MM.1S (cell line): ENCODE data around the gene ATAD1.
"Not testable (repeated sequence)": the region's sequence is repeated elsewhere in the genome, so short reads cannot be mapped to it uniquely, and the experiment has no call there.

Experiments
- DNase-seq: peaks from one replicate; pipeline ENCODE4 v3.0.0-alpha.2; 2015
- H2AFZ ChIP-seq: fragments of 300-600 bp; sonication (generic); 2 replicates; pipeline ENCODE4 v1.6.0; 2016; ENCODE audit warnings: antibody characterized with exemption, low read length
- H3F3A ChIP-seq: fragments of 300-600 bp; sonication (generic); 2 replicates; pipeline ENCODE4 v1.6.1; 2016; ENCODE audit warnings: mild to moderate bottlenecking, antibody characterized with exemption, low read length, moderate library complexity, mixed read lengths; ENCODE audit not compliant: insufficient read depth
- H3K27ac ChIP-seq: fragments of 300-600 bp; sonication (generic); 2 replicates; pipeline ENCODE4 v1.5.1; 2016; ENCODE audit warnings: mild to moderate bottlenecking, low read length
- H3K27me3 ChIP-seq: fragments of 300-600 bp; sonication (generic); replicated peaks from 2 replicates; pipeline ENCODE4 v1.6.0; 2016; ENCODE audit warnings: low read length; ENCODE audit not compliant: insufficient read depth
- H3K36me3 ChIP-seq: fragments of 300-600 bp; sonication (generic); replicated peaks from 2 replicates; pipeline ENCODE4 v1.6.1; 2016; ENCODE audit warnings: mild to moderate bottlenecking, low read length, mixed read lengths; ENCODE audit not compliant: insufficient read depth
- H3K4me1 ChIP-seq: fragments of 300-600 bp; sonication (generic); 2 replicates; pipeline ENCODE4 v1.6.1; 2016; ENCODE audit warnings: low read length, mixed read lengths
- H3K4me2 ChIP-seq: fragments of 300-600 bp; sonication (generic); 2 replicates; pipeline ENCODE4 v1.6.0; 2016; ENCODE audit warnings: low read depth, low read length
- H3K4me3 ChIP-seq: fragments of 300-600 bp; sonication (generic); 2 replicates; pipeline ENCODE4 v1.5.1; 2016; ENCODE audit warnings: low read length, mixed read lengths
- H3K79me2 ChIP-seq: fragments of 300-600 bp; sonication (generic); 2 replicates; pipeline ENCODE4 v1.6.1; 2016; ENCODE audit warnings: mixed run types, low read length, mixed read lengths
- H3K9ac ChIP-seq: fragments of 300-600 bp; sonication (generic); 2 replicates; pipeline ENCODE4 v1.6.1; 2016; ENCODE audit warnings: low read length, mixed read lengths
- H3K9me2 ChIP-seq: fragments of 300-600 bp; sonication (generic); replicated peaks from 2 replicates; pipeline ENCODE4 v1.6.1; 2016; ENCODE audit warnings: mild to moderate bottlenecking, low read length, mixed read lengths; ENCODE audit not compliant: insufficient read depth
- H3K9me3 ChIP-seq: fragments of 300-600 bp; sonication (generic); replicated peaks from 2 replicates; pipeline ENCODE4 v1.6.1; 2016; ENCODE audit warnings: mild to moderate bottlenecking, low read length, mixed read lengths; ENCODE audit not compliant: insufficient read depth
- H4K20me1 ChIP-seq: fragments of 300-600 bp; sonication (generic); 2 replicates; pipeline ENCODE4 v1.6.1; 2016; ENCODE audit warnings: mild to moderate bottlenecking, low read length, moderate library complexity, mixed read lengths; ENCODE audit not compliant: insufficient read depth
- CTCF ChIP-seq: fragments of 300-600 bp; sonication (generic); IDR thresholded peaks from 2 replicates; pipeline ENCODE4 v1.5.1; 2016; ENCODE audit warnings: antibody characterized with exemption, low read length, mixed read lengths
- EZH2 ChIP-seq: fragments of 300-600 bp; sonication (generic); optimal IDR thresholded peaks from 2 replicates; pipeline ENCODE3; 2017; ENCODE audit warnings: low read depth, mild to moderate bottlenecking, antibody characterized with exemption, low read length, mixed read lengths
- EZH2phosphoT487 ChIP-seq: fragments of 300-600 bp; sonication (generic); IDR thresholded peaks from 2 replicates; pipeline ENCODE4 v1.6.1; 2018; ENCODE audit warnings: antibody characterized with exemption, low read length

The ATAD1 gene

GRCh38 chr10:87804939-87805569 lies 13.0 kb downstream of the ATAD1 start:
- Histone ChIP-seq H3K4me3 (no peak overlapping the region), H3K9me2 (no peaks in the 10 kb centered on the region), H3K27ac (no peak overlapping the region), H3K4me1 (no peaks in the 10 kb centered on the region), H2AFZ (no peak overlapping the region), H3K9me3 (no peaks in the 10 kb centered on the region), H3K36me3 (no peaks in the 10 kb centered on the region; the same call in 1 of the 2 replicates), H4K20me1 (no peaks in the 10 kb centered on the region; the same call in 1 of the 2 replicates), H3F3A (no peaks in the 10 kb centered on the region), H3K27me3 (no peaks in the 10 kb centered on the region), H3K4me2 (no peak overlapping the region), H3K79me2 (peaks cover 80% of the 10 kb centered on the region), H3K9ac (no peak overlapping the region)
- no peak for TF ChIP-seq EZH2
- TF ChIP-seq CTCF: no peak
- TF ChIP-seq EZH2phosphoT487: no peak
- no peak for DNase-seq

GRCh38 chr10:87803831-87804230 lies 14.2 kb downstream of the ATAD1 start:
- Histone ChIP-seq H3K27me3 (no peaks in the 10 kb centered on the region), H3K4me2 (no peak overlapping the region), H3K79me2 (peaks cover 79% of the 10 kb centered on the region), H4K20me1 (no peaks in the 10 kb centered on the region; the same call in 1 of the 2 replicates), H3K4me3 (no peak overlapping the region), H3K36me3 (no peaks in the 10 kb centered on the region; the same call in 1 of the 2 replicates), H3K9ac (no peak overlapping the region), H2AFZ (no peak overlapping the region), H3K27ac (no peak overlapping the region), H3K4me1 (no peaks in the 10 kb centered on the region), H3K9me3 (no peaks in the 10 kb centered on the region), H3F3A (no peaks in the 10 kb centered on the region), H3K9me2 (no peaks in the 10 kb centered on the region)
- TF ChIP-seq EZH2phosphoT487: no peak
- TF ChIP-seq CTCF: no peak
- DNase-seq: no peak

GRCh38 chr10:87803328-87803727 lies 14.7 kb downstream of the ATAD1 start:
- H3K79me2 ChIP-seq: peaks cover 78% of the 10 kb centered on the region
- no peak overlapping the region for H3K4me2 ChIP-seq
- no peaks in the 10 kb centered on the region; the same call in 1 of the 2 replicates for H4K20me1 ChIP-seq
- DNase-seq: no peak
- H3K27ac ChIP-seq: no peak overlapping the region
- no peak overlapping the region for H3K9ac ChIP-seq
- TF ChIP-seq EZH2phosphoT487 (no peak), EZH2 (no peak), CTCF (no peak)
- no peaks in the 10 kb centered on the region for H3K4me1 ChIP-seq
- H3K4me3 ChIP-seq: no peak overlapping the region
- no peaks in the 10 kb centered on the region; the same call in 1 of the 2 replicates for H3K36me3 ChIP-seq
- H2AFZ ChIP-seq: no peak overlapping the region
- H3K9me2 ChIP-seq: no peaks in the 10 kb centered on the region
- H3K27me3 ChIP-seq: no peaks in the 10 kb centered on the region
- H3F3A ChIP-seq: no peaks in the 10 kb centered on the region
- no peaks in the 10 kb centered on the region for H3K9me3 ChIP-seq

GRCh38 chr10:87801813-87802435 lies 16.1 kb downstream of the ATAD1 start:
- H3K4me1 ChIP-seq, H3K4me3 ChIP-seq, H3F3A ChIP-seq, H3K9me2 ChIP-seq, H3K9ac ChIP-seq, H3K27ac ChIP-seq, H3K9me3 ChIP-seq, H2AFZ ChIP-seq, H3K4me2 ChIP-seq, DNase-seq, H4K20me1 ChIP-seq, H3K36me3 ChIP-seq, H3K27me3 ChIP-seq: not testable (repeated sequence)
- H3K79me2 ChIP-seq: peaks cover 77% of the 10 kb centered on the region
